K562 (cell line): ENCODE data around the gene CHD1L. TPM values are rescaled to one million over a fixed set of nuclear protein-coding genes. Genes with fewer than 3 reads are reported as not detected.

ENCODE experiments used
- ATAC-seq: fragments of 200-7000 bp; cut with Tn5 transposase; 3 replicates; pipeline ENCODE4 v1.9.1; 2020; ENCODE audit warnings: moderate library complexity
- BruUV-seq: library from RNA; stranded (reverse); fragments of 400-500 nt; replicated peaks from 2 replicates; lab custom pipeline; 2021; lab: Mats Ljungman, UMichigan
- CTCF ChIA-PET: fragments of 300-600 bp; formaldehyde crosslinking; extraction: SDS; loops from one replicate; lab custom pipeline; 2021; ENCODE audit warnings: low intra/inter-chr PET ratio; lab: Yijun Ruan, JAX
- POLR2A ChIA-PET: fragments of 300-600, 350-650 bp; sonication (Branson Sonifier 250); formaldehyde crosslinking; extraction: SDS; loops from one replicate; lab custom pipeline; 2021; ENCODE audit warnings: antibody characterized with exemption, inconsistent platforms; lab: Yijun Ruan, JAX
- DNase-seq, 4 experiments: peaks; one replicate each; pipeline versions ENCODE4 v3.0.0 to v3.0.0-alpha.2; 2011 to 2018; ENCODE audit warnings: low spot score in 3 of 4, mixed read lengths in 3 of 4; ENCODE audit errors: extremely low read depth in 1 of 4
- FAIRE-seq: peaks from 2 replicates; lab custom pipeline; 2011; peaks lifted over from hg19 to GRCh38; lab: Jason Lieb, UNC
- H2AFZ ChIP-seq: 2 replicates; pipeline ENCODE4 v1.6.0; 2011; ENCODE audit warnings: low read depth, low read length, control low read depth, inconsistent platforms
- H3K27ac ChIP-seq: fragments of 200-600 bp; 3 replicates; pipeline ENCODE4 v1.8.0; 2011; ENCODE audit warnings: low read depth, mild to moderate bottlenecking, control low read depth, inconsistent platforms, low read length, moderate library complexity, mixed read lengths; ENCODE audit errors: extremely low read depth
- H3K27me3 ChIP-seq, 2 experiments: fragments of 300-600 bp in 1 of 2; 2 replicates in 1 of 2; 3 replicates in 1 of 2; pipeline versions ENCODE4 v1.6.0 to v1.8.0; 2011; ENCODE audit warnings: inconsistent platforms in 2 of 2, low read length in 2 of 2, mild to moderate bottlenecking in 1 of 2, mixed read lengths in 1 of 2, moderate library complexity in 1 of 2; ENCODE audit not compliant: control insufficient read depth in 2 of 2, insufficient read depth in 2 of 2
- H3K36me3 ChIP-seq: fragments of 300-600 bp; 3 replicates; pipeline ENCODE4 v1.8.0; 2011; ENCODE audit warnings: mild to moderate bottlenecking, low read length, inconsistent platforms; ENCODE audit not compliant: control insufficient read depth, insufficient read depth
- H3K4me1 ChIP-seq, 2 experiments: fragments of 200-600 bp in 1 of 2; replicated peaks in 1 of 2; 2 replicates in 1 of 2; 3 replicates in 1 of 2; pipeline versions ENCODE4 v1.5.1 to v1.8.0; 2011; ENCODE audit warnings: inconsistent platforms in 2 of 2, low read length in 2 of 2, mild to moderate bottlenecking in 1 of 2, mixed read lengths in 1 of 2, moderate library complexity in 1 of 2; ENCODE audit not compliant: control insufficient read depth in 2 of 2, insufficient read depth in 2 of 2
- H3K4me2 ChIP-seq: 2 replicates; pipeline ENCODE4 v1.6.1; 2011; ENCODE audit warnings: low read length, control low read depth, inconsistent platforms, mixed read lengths; ENCODE audit not compliant: insufficient read depth
- H3K4me3 ChIP-seq: fragments of 200-600 bp; sonication (generic), shearing (Covaris generic); 2 replicates; pipeline ENCODE4 v1.5.1; 2016; ENCODE audit warnings: control low read depth, inconsistent platforms
- H3K79me2 ChIP-seq: fragments of 200-600 bp; 3 replicates; pipeline ENCODE4 v1.8.0; 2011; ENCODE audit warnings: low read length, inconsistent platforms; ENCODE audit not compliant: control insufficient read depth, insufficient read depth
- H3K9ac ChIP-seq, 2 experiments: 2 replicates each; pipeline versions ENCODE4 v1.6.0 to v1.6.1; 2011; ENCODE audit warnings: low read depth in 2 of 2, low read length in 2 of 2, control low read depth in 1 of 2, inconsistent platforms in 1 of 2, mild to moderate bottlenecking in 1 of 2, mixed read lengths in 1 of 2; ENCODE audit not compliant: insufficient read depth in 1 of 2
- H3K9me1 ChIP-seq: one replicate; pipeline ENCODE4 v1.6.0; 2011; ENCODE audit warnings: inconsistent platforms, mild to moderate bottlenecking, low read length, moderate library complexity; ENCODE audit not compliant: control insufficient read depth, insufficient read depth
- H3K9me3 ChIP-seq: replicated peaks from 2 replicates; pipeline ENCODE4 v1.5.1; 2011; ENCODE audit warnings: low read depth, low read length, inconsistent platforms; ENCODE audit not compliant: control insufficient read depth, insufficient read depth
- H4K20me1 ChIP-seq: replicated peaks from 2 replicates; pipeline ENCODE4 v1.6.1; 2011; ENCODE audit warnings: low read length, inconsistent platforms, mixed read lengths; ENCODE audit not compliant: control insufficient read depth, insufficient read depth
- CUX1 ChIP-seq: fragments of 200-800 bp; sonication (Bioruptor generic); IDR thresholded peaks from 2 replicates; pipeline ENCODE4 v1.6.1; 2016; ENCODE audit warnings: missing genetic modification characterization, missing compliant biosample characterization
- MAFG ChIP-seq: fragments of 450-650 bp; conservative IDR thresholded peaks from 2 replicates; pipeline ENCODE4 v1.6.1; 2016; ENCODE audit warnings: missing genetic modification characterization, missing compliant biosample characterization
- NR2F6 ChIP-seq: fragments of 450-650 bp; formaldehyde crosslinking; IDR thresholded peaks from 2 replicates; pipeline ENCODE4 v1.4.0; 2020; ENCODE audit warnings: mild to moderate bottlenecking
- SAP30 ChIP-seq: fragments of 200-600 bp; sonication (generic); IDR thresholded peaks from 2 replicates; pipeline ENCODE4 v1.6.1; 2012; ENCODE audit warnings: borderline replicate concordance, low read depth, mild to moderate bottlenecking, moderate library complexity, low read length, control low read depth, inconsistent platforms; ENCODE audit not compliant: insufficient read depth, poor library complexity, severe bottlenecking
- WGBS: fragments of 100-300 bp; shearing (Covaris generic); methylation state at CpG from one replicate; pipeline ENCODE4 v1.1.6; 2016; ENCODE audit warnings: low coverage, mixed read lengths; ENCODE audit not compliant: insufficient coverage; ENCODE audit errors: missing lambda C conversion rate; 5-methylcytosine and 5-hydroxymethylcytosine counted together
- in situ Hi-C: fragments of 300-500 bp; cut with MboI; formaldehyde crosslinking; loops from 4 replicates; pipeline ENCODE4 v1.15.0; 2018; ENCODE audit warnings: inconsistent platforms, mixed read lengths
- intact Hi-C: fragments of 100-400 bp; cut with micrococcal nuclease; formaldehyde crosslinking; loops from 2 replicates; pipeline ENCODE4 v1.14.2; 2022
- polyA plus RNA-seq, 8 experiments: library from polyadenylated mRNA; depleted of rRNA in 4 of 8; stranded (reverse) in 5 of 8; unstranded in 3 of 8; fragments of >200 nt; fragmentation: Nextera tagmentation in 2 of 8; fragmentation: Illumina TruSeq in 1 of 8; extraction: Ambion mirVana in 2 of 8; extraction: Trizol in 1 of 8; gene quantifications; 2 replicates each; pipeline versions ENCODE4 v1.2.1 to v1.2.3, GENCODE V29; 2011 to 2014; ENCODE audit warnings: inconsistent platforms in 1 of 8, missing spikeins in 1 of 8
- total RNA-seq, 7 experiments: library from RNA; depleted of rRNA in 6 of 7; stranded (reverse); fragments of >200 nt in 6 of 7; fragmentation: Illumina TruSeq in 2 of 7; extraction: Trizol in 2 of 7; gene quantifications; 2 replicates each; pipeline versions ENCODE4 v1.2.1 to v1.2.3, GENCODE V29; 2011 to 2021; ENCODE audit warnings: low replicate concordance in 1 of 7
- TF ChIP-seq, protein P1 (sequence below): fragments of 450-650 bp; IDR thresholded peaks from 2 replicates; pipeline ENCODE4 v1.6.1; 2016; ENCODE audit warnings: antibody characterized with exemption
- TF ChIP-seq, protein P2 (sequence below): fragments of 450-650 bp; IDR thresholded peaks from 2 replicates; pipeline ENCODE4 v1.6.1; 2016

The CHD1L gene
- total and polyA plus RNA-seq, 9 of the 15 experiments (the other 6 are each of a cell fraction or from before 2014, with no cell fraction given) = 25.0 to 93.3 (median 59.1) TPM

GRCh38 chr1:147241934-147242448, 493 bp upstream of the CHD1L start:
- Histone ChIP-seq H3K4me1 (peaks cover 7 to 22% of the 10 kb centered on the region in 2 experiments), H2AFZ (peak overlapping the region; percentile 94), H3K9me3 (no peaks in the 10 kb centered on the region), H3K9ac (peak overlapping the region; percentile 93), H3K4me3 (peak overlapping the region; percentile 87), H3K36me3 (peaks cover 14% of the 10 kb centered on the region; the same call in 1 of the 3 replicates), H3K9me1 (no peaks in the 10 kb centered on the region), H3K4me2 (peak overlapping the region; percentile 90), H3K79me2 (peaks cover 45% of the 10 kb centered on the region), H3K27me3 (no peaks in the 10 kb centered on the region), H4K20me1 (no peaks in the 10 kb centered on the region), H3K27ac (peak overlapping the region; percentile 52)
- in situ Hi-C loops = no loop called here
- ChIA-PET POLR2A (interaction anchor here (0.7 to 2.0 kb wide), 6 partner anchors 11 to 389 kb away, joined by 3 to 18 read pairs (median 3); partner anchors contain the start of gene FMO5), CTCF (interaction anchor here (3.3 kb wide), 1 partner anchor 69 kb away, joined by 21 read pairs; the partner anchor contains the start of gene PRKAB2)
- FAIRE-seq (no peak), DNase-seq (peak in 1 of 4 experiments; percentile 13), ATAC-seq (no peak)
- WGBS = 10% methylated on average over 9 of the region's 9 CpGs
- TSS peak; percentile 78 for BruUV-seq
- intact Hi-C loops = loop anchor here (2.0 to 5.0 kb wide), 2 partner anchors 69 to 145 kb away; partner anchors contain the start of gene PRKAB2
- TF ChIP-seq MAFG (tag) = 0 out of 2 replicates have a peak, but pooled peaks have one; percentile 27
- TF ChIP-seq SAP30 = no peak
- TF ChIP-seq NR2F6 = 0 out of 2 replicates have a peak, but pooled peaks have one; percentile 60
- TF ChIP-seq, protein P1, sequence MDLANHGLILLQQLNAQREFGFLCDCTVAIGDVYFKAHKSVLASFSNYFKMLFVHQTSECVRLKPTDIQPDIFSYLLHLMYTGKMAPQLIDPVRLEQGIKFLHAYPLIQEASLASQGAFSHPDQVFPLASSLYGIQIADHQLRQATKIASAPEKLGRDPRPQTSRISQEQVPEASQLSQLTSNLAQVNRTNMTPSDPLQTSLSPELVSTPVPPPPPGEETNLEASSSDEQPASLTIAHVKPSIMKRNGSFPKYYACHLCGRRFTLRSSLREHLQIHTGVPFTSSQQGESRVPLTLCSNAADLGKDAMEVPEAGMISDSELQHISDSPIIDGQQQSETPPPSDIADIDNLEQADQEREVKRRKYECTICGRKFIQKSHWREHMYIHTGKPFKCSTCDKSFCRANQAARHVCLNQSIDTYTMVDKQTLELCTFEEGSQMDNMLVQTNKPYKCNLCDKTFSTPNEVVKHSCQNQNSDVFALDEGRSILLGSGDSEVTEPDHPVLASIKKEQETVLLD = 0 out of 2 replicates have a peak, but pooled peaks have one; percentile 20
- TF ChIP-seq, protein P2, sequence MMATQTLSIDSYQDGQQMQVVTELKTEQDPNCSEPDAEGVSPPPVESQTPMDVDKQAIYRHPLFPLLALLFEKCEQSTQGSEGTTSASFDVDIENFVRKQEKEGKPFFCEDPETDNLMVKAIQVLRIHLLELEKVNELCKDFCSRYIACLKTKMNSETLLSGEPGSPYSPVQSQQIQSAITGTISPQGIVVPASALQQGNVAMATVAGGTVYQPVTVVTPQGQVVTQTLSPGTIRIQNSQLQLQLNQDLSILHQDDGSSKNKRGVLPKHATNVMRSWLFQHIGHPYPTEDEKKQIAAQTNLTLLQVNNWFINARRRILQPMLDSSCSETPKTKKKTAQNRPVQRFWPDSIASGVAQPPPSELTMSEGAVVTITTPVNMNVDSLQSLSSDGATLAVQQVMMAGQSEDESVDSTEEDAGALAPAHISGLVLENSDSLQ = 0 out of 2 replicates have a peak, but pooled peaks have one; percentile 29
- 0 out of 2 replicates have a peak, but pooled peaks have one; percentile 34 for TF ChIP-seq CUX1 (CRISPR knock-in tag)
